Right atrium auricular region (tissue), 2 donors: Measurements from ENCODE around the gene NT5DC4. TPM values are rescaled to one million over a fixed set of nuclear protein-coding genes. Genes with fewer than 3 reads are reported as not detected.

Source experiments
- DNase-seq: peaks from one replicate; pipeline ENCODE4 v3.0.0-alpha.2; 2019; ENCODE audit warnings: low spot score
- H3K27ac ChIP-seq, 2 donors: fragments of 200-600 bp; sonication (generic); 1 replicate in 1 of 2; 2 replicates in 1 of 2; pipeline ENCODE4 v1.5.1; 2016 to 2019
- H3K27me3 ChIP-seq, 2 donors: fragments of 200-600 bp; sonication (generic); one replicate each; pipeline versions ENCODE4 v1.5.1 to v1.6.0; 2017 to 2019
- H3K36me3 ChIP-seq: fragments of 200-600 bp; sonication (generic); one replicate; pipeline ENCODE4 v1.5.1; 2016
- H3K4me1 ChIP-seq, 2 donors: fragments of 200-600 bp; sonication (generic); one replicate each; pipeline versions ENCODE4 v1.5.1 to v1.6.0; 2017 to 2019
- H3K4me3 ChIP-seq, 2 donors: fragments of 200-600 bp; sonication (generic); 1 replicate in 1 of 2; 2 replicates in 1 of 2; pipeline ENCODE4 v1.5.1; 2017 to 2019; ENCODE audit warnings: mild to moderate bottlenecking in 1 of 2, moderate library complexity in 1 of 2
- H3K9me3 ChIP-seq, 2 donors: fragments of 200-600 bp; sonication (generic); one replicate each; pipeline ENCODE4 v1.5.1; 2019
- total RNA-seq, 2 donors: library from RNA; depleted of rRNA; stranded (reverse); fragments of >200 nt; gene quantifications; one replicate each; pipeline ENCODE4 v1.1.0, GENCODE V29; 2016
- TF ChIP-seq, protein P1 (sequence below), 2 donors: fragments of 200-600 bp; sonication (generic); IDR thresholded peaks; one replicate each; pipeline ENCODE4 v1.5.1; 2019; ENCODE audit warnings: antibody characterized with exemption in 2 of 2

Gene NT5DC4
- total RNA-seq, 2 donors from 2014 or later, result not detected

- Histone ChIP-seq H3K4me3 (no peak overlapping the region), H3K9me3 (no peaks in the 10 kb centered on the region), H3K27me3 (no peaks in the 10 kb centered on the region), H3K4me1 (no peaks in the 10 kb centered on the region), H3K36me3 (no peaks in the 10 kb centered on the region), H3K27ac (no peak overlapping the region)
- no peak for DNase-seq
- TF ChIP-seq, protein P1, sequence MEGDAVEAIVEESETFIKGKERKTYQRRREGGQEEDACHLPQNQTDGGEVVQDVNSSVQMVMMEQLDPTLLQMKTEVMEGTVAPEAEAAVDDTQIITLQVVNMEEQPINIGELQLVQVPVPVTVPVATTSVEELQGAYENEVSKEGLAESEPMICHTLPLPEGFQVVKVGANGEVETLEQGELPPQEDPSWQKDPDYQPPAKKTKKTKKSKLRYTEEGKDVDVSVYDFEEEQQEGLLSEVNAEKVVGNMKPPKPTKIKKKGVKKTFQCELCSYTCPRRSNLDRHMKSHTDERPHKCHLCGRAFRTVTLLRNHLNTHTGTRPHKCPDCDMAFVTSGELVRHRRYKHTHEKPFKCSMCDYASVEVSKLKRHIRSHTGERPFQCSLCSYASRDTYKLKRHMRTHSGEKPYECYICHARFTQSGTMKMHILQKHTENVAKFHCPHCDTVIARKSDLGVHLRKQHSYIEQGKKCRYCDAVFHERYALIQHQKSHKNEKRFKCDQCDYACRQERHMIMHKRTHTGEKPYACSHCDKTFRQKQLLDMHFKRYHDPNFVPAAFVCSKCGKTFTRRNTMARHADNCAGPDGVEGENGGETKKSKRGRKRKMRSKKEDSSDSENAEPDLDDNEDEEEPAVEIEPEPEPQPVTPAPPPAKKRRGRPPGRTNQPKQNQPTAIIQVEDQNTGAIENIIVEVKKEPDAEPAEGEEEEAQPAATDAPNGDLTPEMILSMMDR (IDR thresholded peaks at IDR 0.05), result no peak
Measured at GRCh38 chr2:112692918-112693317, 27.9 kb upstream of the NT5DC4 start.

DNA sequence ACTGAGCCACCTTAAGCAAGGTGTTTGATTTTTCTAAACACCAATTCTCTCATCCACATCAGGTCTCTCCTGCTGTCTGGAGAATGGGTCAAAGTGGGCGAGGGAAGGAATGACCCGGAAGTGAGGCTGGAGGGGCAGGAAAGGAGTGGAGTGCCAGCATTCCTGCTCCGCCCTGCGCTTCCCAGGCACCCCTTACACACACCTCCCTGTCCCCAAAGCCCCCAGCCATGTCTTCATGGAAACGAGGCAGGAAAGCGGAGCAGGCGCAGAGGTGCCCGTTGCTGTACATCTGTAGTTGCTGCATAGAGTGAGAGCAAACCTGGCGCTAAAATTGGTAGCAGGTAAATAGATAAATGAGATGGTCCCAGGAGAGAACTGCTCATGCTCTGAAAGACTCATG lies 27.2 kb upstream of the NT5DC4 start:
- H3K36me3 ChIP-seq, result no peaks in the 10 kb centered on the region

GRCh38 chr2:112694182-112694581 lies 26.6 kb upstream of the NT5DC4 start:
- no peaks in the 10 kb centered on the region for H3K27me3 ChIP-seq
- no peaks in the 10 kb centered on the region for H3K4me1 ChIP-seq
- no peak overlapping the region for H3K4me3 ChIP-seq
- no peaks in the 10 kb centered on the region for H3K9me3 ChIP-seq
- H3K36me3 ChIP-seq, result no peaks in the 10 kb centered on the region
- no peak for DNase-seq
- TF ChIP-seq, protein P1 (IDR thresholded peaks at IDR 0.05), result no peak
- H3K27ac ChIP-seq, result no peak overlapping the region

More for the DNA sequence above, 27.2 kb upstream of the NT5DC4 start:
- no peak for DNase-seq
- H3K4me1 ChIP-seq, result no peaks in the 10 kb centered on the region
- H3K27me3 ChIP-seq, result no peaks in the 10 kb centered on the region
- no peak overlapping the region for H3K4me3 ChIP-seq
- H3K9me3 ChIP-seq, result no peaks in the 10 kb centered on the region
- no peak overlapping the region for H3K27ac ChIP-seq
- TF ChIP-seq, protein P1 (IDR thresholded peaks at IDR 0.05), result no peak

- no peaks in the 10 kb centered on the region for H3K9me3 ChIP-seq
- no peaks in the 10 kb centered on the region for H3K4me1 ChIP-seq
- H3K36me3 ChIP-seq, result no peaks in the 10 kb centered on the region
- no peaks in the 10 kb centered on the region for H3K27me3 ChIP-seq
- H3K27ac ChIP-seq, result no peak overlapping the region
- DNase-seq, result no peak
- TF ChIP-seq, protein P1 (IDR thresholded peaks at IDR 0.05), result no peak
- no peak overlapping the region for H3K4me3 ChIP-seq
Measured at GRCh38 chr2:112698834-112699515, 21.8 kb upstream of the NT5DC4 start.

DNA sequence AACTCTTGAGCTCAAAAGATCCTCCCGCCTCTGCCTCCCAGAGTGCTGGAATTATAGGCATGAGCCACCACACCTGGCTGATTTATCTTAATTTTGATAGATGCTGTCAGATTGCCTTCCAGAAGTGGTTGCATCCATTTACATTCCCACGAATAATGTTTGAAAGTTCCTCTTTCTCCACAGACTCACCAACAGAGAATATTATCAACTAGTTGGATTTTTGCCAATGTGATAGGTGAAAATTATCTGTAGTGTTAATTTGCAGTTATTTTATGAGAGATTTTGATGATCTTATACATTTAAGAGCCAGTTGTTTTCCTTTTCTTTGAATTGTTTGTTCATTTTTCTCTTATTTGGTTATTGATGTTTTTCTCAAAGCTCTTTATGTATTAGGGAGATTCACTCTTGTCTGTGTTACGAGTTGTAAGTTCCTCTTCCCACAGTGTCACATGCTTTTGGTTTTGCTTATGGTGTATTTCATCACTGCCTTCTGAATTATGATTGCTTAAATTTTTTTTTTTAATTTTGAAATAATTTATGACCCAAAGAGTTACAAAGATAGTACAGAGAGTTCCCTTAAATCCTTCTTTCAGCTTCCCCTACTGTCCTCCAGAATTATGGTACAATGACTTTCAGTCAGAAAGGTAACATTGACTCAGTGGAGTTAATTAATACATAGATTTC lies 20.7 kb upstream of the NT5DC4 start:
- no peak overlapping the region for H3K4me3 ChIP-seq
- no peaks in the 10 kb centered on the region for H3K27me3 ChIP-seq
- H3K36me3 ChIP-seq, result no peaks in the 10 kb centered on the region
- H3K4me1 ChIP-seq, result no peaks in the 10 kb centered on the region
- no peak overlapping the region for H3K27ac ChIP-seq
- TF ChIP-seq, protein P1 (IDR thresholded peaks at IDR 0.05), result no peak
- H3K9me3 ChIP-seq, result no peaks in the 10 kb centered on the region
- no peak for DNase-seq
